GM20431 (cell line): ENCODE data around the gene DUSP28.

Experiments
- in situ Hi-C: fragments of 300-500 bp; cut with MseI, MboI; formaldehyde crosslinking; loops from one replicate; pipeline ENCODE4 v1.15.0; 2020; ENCODE audit warnings: low sequenced_read_pairs; ENCODE audit not compliant: unreplicated experiment

DUSP28 gene

DNA sequence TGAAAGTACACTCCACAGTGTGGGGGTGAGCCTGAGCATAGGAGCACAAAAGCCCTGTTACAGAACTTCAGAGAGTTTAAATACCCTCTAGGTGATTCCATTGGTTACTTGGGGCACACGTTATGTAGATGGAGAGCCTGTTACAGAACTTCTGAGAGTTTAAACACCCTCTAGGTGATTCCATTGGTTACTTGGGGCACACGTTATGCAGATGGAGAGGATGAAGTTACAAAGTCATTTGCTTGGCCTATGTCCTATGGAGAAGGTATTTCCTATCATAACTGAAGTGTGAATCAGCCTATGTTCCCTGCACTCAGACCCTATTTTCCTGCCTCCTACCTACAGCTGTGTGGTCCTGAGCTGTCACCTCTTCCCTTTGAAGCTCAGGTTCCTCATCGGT is 22.6 kb downstream of the DUSP28 start:
- in situ Hi-C loops: no loop called here

DNA sequence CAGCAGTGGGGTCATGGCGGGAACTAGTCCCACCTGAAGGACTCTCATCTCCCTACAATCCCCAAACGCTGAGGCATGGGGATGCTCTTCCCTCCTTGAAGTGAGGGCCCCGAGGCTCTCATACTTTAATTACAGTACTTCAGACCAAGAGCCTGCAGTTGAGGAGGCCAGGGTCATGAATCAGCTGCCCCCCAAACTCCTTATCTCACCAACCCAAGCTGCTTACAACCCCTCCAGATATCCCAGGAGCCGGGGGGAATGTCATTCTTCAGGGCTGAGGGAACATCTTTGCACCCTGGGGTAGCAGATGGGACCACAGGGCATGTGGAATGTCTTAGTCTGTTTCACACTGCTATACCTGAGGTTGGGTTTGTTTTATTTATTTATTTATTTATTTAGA is 23.6 kb downstream of the DUSP28 start:
- in situ Hi-C loops: no loop called here

DNA sequence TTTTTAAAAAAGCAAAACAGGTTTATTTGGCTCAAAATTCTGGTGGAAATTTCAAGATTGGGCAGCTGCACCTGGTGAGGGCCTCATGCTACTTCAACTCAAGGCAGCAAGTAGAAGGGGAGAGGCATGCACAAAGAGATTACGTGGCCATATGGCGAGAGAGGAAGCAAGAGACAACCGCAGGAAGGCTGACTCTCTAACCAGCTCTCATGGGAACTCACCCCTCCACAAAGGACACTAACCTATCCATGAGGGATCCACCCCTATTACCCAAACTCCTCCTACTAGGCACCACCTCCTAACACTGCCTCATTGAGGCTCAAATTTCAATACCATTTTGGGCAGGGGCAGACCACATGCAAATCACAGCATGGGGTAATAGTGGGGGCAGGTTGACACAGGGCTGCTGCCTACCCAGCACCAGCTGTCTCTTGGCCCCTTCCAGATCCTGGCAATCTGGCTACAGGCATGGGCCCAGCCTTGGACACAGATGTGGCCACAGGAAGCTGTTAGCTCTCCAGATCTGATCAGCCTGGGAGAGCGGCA is 24.4 kb downstream of the DUSP28 start:
- in situ Hi-C loops: no loop called here

- in situ Hi-C loops: no loop called here
Measured at GRCh38 chr2:240585101-240585500, 24.9 kb downstream of the DUSP28 start.

GRCh38 chr2:240585681-240586197 is 25.6 kb downstream of the DUSP28 start:
- in situ Hi-C loops: no loop called here

DNA sequence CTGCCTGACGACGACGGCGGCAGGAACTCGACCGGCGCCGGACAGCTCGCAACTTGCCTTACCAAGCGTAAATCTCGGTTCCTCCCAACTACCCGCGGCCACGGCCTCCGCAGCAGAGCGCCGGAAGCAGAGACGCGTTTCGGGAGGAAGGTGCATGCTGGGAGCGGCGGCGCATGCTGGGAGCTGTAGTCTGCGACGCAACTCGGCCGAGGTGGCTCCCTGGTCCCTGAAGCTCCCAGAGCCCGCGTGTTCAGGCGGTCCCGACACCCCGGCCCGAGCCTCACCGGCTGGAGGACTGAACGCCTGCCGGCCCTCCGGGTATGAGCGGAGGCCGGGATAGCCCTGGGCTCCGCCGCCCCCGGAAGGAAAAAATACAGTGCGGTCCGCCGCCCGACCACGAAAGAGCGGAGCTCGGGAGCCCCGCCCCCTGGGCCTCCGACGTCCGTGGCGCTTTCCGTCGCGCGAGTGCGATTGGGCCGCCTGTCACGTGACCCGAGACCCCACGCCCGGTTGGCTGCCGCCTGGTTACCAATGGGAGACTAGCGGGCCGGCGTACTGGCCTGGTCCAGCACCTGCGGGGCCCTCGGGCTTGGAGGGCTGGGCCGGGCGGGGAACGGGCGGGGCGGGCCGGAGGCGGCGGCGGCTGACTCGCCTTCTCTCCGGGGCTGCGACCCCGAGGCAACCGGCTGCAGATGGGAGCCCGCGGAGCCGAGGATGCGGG is 26.2 kb downstream of the DUSP28 start, which contains the start of gene CAPN10:
Gene CAPN10 (plus strand): TSS at position 537 of the 721 bp plus-strand sequence. CDS start 178 bp downstream, at position 715.
- in situ Hi-C loops: no loop called here

DNA sequence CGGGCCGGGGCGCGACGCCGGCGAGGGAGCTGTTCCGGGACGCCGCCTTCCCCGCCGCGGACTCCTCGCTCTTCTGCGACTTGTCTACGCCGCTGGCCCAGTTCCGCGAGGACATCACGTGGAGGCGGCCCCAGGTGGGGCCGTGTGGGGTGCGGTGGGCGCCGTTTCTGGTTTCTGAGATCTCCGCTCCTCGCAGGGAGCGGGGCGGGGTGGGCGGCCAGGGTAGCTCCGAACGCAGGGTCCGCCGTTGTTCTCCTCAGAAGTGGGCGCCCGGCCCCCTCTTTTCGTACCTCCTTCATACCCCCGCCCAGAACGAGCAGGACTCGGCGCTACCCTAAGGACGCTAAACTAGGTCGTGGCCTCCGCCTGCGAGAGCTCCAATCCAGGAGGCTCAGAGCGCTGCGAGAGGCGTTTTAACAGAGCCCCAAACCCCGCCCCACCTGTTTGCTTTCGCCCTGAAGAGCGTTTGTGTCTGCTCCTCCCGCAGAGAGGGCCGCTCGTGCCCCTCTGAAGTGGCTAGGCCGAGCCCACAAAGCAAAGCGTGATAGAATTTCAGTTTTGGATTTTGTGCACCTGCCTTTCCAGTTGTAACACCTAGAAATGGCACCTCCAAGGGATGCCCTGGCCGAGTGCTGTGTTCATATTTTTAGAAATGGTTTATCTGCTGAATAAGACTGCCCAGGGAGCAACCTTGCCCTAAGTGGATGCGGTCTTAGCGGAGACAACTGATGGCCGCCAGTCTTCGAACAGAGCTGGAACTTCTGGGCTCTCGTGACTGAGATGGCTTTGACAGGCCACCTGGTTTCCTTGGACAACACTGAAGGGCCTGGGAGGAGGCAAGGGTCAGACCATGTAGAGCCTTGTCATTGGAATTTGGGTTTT is 27.0 kb downstream of the DUSP28 start:
- in situ Hi-C loops: no loop called here

DNA sequence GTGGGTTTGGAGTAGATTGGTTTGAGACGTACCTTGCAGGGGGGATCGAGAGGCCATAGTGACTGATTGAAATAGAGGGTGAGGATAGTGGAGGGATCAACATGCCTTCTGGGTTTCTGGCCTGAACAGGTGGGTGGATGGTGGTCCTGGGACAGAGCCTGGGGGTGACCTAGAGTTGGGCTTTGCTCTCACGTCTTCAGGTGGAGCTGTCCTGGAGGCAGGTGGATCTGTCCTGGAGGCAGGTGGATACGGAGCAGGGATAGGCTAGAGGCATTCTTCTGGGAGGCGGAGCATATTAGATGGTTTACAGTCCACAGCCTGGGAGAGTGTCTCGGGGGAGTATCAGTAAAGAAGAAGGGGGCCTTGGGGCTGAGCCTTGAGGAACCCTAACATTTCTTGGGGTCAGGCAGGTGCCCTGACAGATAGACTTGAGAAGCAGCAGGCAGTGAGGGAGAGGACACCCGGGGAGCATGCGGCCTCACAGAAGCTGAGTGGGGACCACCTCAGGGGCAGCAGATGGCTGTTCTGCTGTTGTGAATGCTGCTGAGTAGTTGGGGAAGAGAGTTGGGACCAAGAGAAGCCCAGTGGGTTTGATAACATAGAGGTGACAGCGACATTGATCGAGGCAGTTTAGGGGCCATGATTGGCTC is 28.0 kb downstream of the DUSP28 start:
- in situ Hi-C loops: no loop called here

DNA sequence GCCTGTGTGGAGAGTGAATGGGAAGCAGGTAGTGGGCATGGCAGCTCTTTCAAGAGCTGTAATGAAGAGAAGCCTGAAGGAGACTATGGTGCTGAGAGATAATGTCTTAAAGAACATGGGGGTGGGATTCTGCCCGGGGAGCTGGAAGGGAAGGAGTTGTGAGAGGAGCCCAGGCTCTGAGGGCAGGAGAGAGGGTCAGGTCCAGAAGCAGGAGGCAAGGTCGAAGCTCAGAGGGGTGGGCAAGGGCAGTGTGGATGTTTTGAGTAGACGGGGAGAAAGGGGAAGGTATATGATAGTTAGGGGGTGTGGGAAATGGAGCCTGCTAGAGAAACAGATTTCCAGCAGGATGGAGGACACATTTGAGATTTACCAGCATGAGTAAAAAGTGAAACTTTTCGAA is 28.5 kb downstream of the DUSP28 start:
- in situ Hi-C loops: no loop called here

GRCh38 chr2:240589375-240589774 is 29.2 kb downstream of the DUSP28 start:
- in situ Hi-C loops: no loop called here

DNA sequence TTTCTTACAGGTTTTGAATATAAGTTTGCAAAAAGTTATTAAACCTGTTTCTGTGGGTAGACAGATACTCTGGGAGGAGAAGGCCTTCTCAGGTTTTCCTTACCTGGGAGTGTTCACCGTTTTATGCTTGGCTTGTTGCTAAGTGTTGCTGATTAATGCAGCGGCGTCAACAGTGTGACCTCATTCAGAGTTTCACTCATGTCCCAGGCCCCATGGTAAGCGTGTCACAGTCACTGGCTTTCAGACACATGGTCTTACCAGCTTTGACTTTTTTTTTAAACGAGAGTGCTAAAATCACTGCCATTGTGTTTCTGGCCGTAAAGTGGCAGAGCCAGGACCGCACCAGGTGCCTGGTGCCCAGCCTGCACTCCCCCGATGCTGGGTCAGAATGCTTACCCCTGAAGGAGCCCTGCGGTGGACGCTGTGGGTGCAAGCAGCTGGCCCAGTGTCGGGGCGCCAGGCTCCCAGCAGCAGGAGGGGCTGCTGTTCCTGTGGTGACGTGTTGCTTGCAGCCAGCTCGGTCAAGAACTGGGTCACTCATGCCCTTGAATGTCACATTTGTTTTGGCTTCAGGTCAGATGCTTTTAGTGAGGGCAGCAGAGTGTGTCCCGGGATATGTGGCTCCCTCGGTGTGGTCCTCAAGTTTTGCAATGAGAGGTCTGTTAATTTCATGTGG is 29.8 kb downstream of the DUSP28 start:
- in situ Hi-C loops: no loop called here

- in situ Hi-C loops: no loop called here
Measured at GRCh38 chr2:240590681-240591111, 30.5 kb downstream of the DUSP28 start.

- in situ Hi-C loops: no loop called here
Measured at GRCh38 chr2:240591226-240591625, 31.1 kb downstream of the DUSP28 start.

GRCh38 chr2:240591784-240592183 is 31.6 kb downstream of the DUSP28 start:
- in situ Hi-C loops: no loop called here

DNA sequence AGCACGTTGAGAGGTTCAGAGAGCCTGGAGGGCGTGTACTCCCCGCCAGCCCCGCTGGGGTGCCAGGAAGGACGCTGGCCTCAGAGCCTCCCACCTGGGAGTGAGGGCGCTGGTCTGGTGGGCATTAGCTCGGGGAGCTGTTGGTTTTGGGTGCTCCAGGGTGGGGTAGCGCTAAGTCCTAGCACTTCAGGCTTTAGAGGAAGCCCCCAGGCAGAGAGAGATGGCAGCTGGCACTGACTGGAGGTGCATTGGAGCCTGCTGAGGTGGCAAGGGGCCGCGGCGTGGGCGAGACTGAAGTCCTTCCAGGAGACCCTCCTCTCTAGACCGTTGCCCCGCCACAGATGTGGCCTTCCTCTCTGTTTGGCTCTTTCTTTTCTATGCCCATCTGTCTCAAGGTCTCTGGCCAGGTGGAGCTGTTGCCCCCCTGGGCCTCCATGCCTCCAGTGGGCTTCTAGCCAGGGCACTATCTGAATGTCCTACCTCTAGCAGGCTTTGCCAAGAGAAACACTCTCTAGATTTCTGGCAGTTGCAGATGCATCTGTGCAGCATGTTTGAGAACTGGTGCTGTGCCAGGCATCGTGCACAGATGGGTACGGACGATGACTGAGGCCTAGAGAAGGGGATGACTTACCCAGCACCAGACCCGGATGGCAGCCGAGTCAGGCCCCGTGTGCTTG is 33.0 kb downstream of the DUSP28 start:
- in situ Hi-C loops: no loop called here

DNA sequence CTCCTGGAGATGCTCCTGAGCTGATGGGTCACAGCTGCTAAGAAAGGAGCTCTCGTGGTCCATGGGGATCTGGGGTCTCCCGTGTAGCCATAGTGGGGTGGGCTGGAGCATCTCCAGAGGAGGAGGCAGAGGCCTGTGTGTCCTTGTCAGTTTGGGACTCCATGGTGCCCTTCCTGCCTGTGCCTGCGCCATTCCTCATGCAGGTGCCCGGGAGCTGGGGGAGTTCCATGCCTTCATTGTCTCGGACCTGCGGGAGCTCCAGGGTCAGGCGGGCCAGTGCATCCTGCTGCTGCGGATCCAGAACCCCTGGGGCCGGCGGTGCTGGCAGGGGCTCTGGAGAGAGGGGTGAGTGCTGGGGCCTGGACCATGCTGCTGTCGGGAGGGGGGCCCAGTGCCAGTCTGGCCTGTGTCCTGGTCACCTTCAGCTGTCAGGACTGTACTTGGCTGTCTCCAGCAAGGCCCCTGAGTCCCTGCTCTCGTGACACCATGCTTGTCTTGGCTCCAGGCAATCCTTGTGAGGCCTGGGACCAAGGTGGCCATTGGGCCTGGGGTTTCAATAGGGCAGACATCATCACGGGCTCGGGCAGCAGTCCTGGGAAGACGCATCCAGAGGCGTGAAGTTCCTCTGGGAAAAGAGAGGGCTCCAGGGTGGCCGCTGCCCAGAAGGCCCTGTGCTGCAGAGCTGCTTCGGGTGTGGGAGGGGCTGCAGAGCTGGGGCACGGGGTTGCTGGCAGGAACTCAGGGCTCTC is 33.7 kb downstream of the DUSP28 start:
- in situ Hi-C loops: no loop called here

- in situ Hi-C loops: no loop called here
Measured at GRCh38 chr2:240594511-240595380, 34.6 kb downstream of the DUSP28 start.
